Keratinocyte (primary cell): ENCODE measurements around the gene MYH6.
"Not testable (repeated sequence)": the region's sequence is repeated elsewhere in the genome, so short reads cannot be mapped to it uniquely, and the experiment has no call there.

ENCODE experiments used
- CTCF ChIP-seq, 3 experiments: IDR thresholded peaks in 1 of 3; conservative IDR thresholded peaks in 1 of 3; optimal IDR thresholded peaks in 1 of 3; 2 replicates in 2 of 3; 3 replicates in 1 of 3; pipeline versions ENCODE3 to v1.5.1; 2011; ENCODE audit warnings: low read length in 3 of 3, mild to moderate bottlenecking in 3 of 3, moderate library complexity in 2 of 3, control low read depth in 1 of 3, inconsistent platforms in 1 of 3; ENCODE audit not compliant: insufficient read depth in 2 of 3; ENCODE audit errors: extremely low read depth in 1 of 3
- EZH2 ChIP-seq: IDR thresholded peaks from one replicate; pipeline ENCODE4 v1.6.1; 2012; ENCODE audit warnings: inconsistent platforms, mild to moderate bottlenecking, low read length, moderate library complexity

DNA sequence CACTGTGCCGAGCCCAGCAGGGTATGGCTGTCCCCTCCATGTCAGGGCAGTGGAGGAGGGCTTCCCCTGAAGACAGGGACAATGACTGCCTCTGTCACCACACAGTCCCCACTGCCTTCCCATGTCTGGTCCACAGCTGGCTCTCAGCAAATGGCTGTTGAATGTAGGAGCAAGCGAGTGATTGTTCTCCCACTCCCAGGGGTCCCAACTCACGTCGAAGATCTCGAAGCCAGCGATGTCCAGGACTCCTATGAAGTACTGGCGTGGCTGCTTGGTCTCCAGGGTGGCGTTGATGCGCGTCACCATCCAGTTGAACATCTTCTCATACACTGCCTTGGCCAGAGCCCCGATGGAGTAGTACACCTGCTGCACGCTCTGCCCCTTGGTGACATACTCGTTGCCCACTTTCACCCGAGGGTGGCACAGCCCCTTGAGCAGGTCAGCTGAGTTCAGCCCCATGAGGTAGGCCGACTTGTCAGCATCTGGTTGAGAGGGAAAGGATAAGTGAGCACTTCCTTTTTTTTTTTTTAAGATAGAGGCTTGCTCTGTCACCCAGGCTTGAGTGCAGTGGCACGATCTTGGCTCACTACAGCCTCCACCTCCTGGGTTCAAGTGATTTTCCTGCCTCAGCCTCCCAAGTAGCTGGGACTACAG, 7.5 kb downstream of the MYH6 start:
- not testable (repeated sequence) for TF ChIP-seq CTCF (optimal IDR thresholded peaks at IDR 0.05 in 1 of 3, IDR thresholded peaks at IDR 0.05 in 1 of 3, conservative IDR thresholded peaks at IDR 0.05 in 1 of 3; ENCODE audit: extremely low read depth in 1 of 3, insufficient read depth in 2 of 3, low read length in 3 of 3); EZH2
